ENCODE data around the gene DACT3.

DNA sequence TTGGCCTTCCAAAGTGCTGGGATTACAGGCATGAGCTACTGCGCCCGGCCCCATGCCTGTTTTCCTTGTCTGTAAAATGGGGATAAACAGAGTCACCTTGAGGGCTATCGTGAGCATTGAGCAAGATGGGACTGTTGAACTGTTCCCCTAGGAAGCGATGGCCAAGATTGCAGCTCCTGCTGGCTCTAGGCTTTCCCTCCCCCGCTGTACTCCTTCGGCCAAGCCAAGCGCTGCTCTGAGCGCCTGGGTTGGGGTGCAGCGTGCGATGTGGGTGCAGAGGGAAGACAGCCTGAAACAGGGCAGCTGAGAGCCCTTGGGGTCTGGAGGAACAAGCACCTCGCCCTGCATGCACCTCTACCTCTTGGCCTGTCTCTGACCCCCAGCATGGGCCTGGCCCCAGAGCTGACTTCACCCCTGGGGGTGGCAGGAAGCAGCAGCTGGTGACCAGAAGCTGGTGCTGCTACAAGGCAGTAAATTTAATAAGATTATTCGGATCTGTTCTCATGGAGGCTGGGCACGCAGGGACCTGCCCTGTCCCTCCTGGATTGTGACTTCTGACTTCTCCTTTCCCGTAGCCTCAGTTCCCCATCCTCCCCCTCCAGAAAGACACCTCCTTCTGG, 30.3 kb downstream of the DACT3 start:
- TF ChIP-seq, protein P1, sequence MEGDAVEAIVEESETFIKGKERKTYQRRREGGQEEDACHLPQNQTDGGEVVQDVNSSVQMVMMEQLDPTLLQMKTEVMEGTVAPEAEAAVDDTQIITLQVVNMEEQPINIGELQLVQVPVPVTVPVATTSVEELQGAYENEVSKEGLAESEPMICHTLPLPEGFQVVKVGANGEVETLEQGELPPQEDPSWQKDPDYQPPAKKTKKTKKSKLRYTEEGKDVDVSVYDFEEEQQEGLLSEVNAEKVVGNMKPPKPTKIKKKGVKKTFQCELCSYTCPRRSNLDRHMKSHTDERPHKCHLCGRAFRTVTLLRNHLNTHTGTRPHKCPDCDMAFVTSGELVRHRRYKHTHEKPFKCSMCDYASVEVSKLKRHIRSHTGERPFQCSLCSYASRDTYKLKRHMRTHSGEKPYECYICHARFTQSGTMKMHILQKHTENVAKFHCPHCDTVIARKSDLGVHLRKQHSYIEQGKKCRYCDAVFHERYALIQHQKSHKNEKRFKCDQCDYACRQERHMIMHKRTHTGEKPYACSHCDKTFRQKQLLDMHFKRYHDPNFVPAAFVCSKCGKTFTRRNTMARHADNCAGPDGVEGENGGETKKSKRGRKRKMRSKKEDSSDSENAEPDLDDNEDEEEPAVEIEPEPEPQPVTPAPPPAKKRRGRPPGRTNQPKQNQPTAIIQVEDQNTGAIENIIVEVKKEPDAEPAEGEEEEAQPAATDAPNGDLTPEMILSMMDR (IDR thresholded peaks at IDR 0.05; ENCODE audit: low read length), result no peak
- TF ChIP-seq EZH2 (IDR thresholded peaks at IDR 0.05; ENCODE audit: borderline replicate concordance, low read length), result no peak
